HepG2 (cell line): Measurements from ENCODE around the gene EXOSC9. TPM values are rescaled to one million over a fixed set of nuclear protein-coding genes. Genes with fewer than 3 reads are reported as not detected.
"Not testable (repeated sequence)": the region's sequence is repeated elsewhere in the genome, so short reads cannot be mapped to it uniquely, and the experiment has no call there.

Source experiments
- ATAC-seq: fragments of 200-7000 bp; cut with Tn5 transposase; 3 replicates; pipeline ENCODE4 v1.9.1; 2020; ENCODE audit warnings: mild to moderate bottlenecking, moderate library complexity
- BruUV-seq: library from RNA; stranded (reverse); fragments of 400-500 nt; replicated peaks from 2 replicates; lab custom pipeline; 2021; lab: Mats Ljungman, UMichigan
- CTCF ChIA-PET: fragments of 300-600 bp; formaldehyde crosslinking; extraction: SDS; loops from one replicate; lab custom pipeline; 2021; ENCODE audit warnings: low total read pairs, inconsistent platforms, low intra/inter-chr PET ratio; lab: Yijun Ruan, JAX
- POLR2A ChIA-PET: fragments of 350-600 bp; sonication (Branson Sonifier 250); formaldehyde crosslinking; loops from one replicate; lab custom pipeline; 2020; ENCODE audit warnings: antibody characterized with exemption, inconsistent platforms; lab: Yijun Ruan, JAX
- DNase-seq: peaks from one replicate; pipeline ENCODE4 v3.0.0-alpha.2; 2015; ENCODE audit warnings: low spot score
- FAIRE-seq: peaks from 3 replicates; lab custom pipeline; 2011; peaks lifted over from hg19 to GRCh38; lab: Jason Lieb, UNC
- H2AFZ ChIP-seq: one replicate; pipeline ENCODE4 v1.6.1; 2011; ENCODE audit warnings: low read length, inconsistent platforms
- H3K27ac ChIP-seq: fragments of 300-600 bp; 3 replicates; pipeline ENCODE4 v1.8.0; 2011; ENCODE audit warnings: mixed run types, mild to moderate bottlenecking, mixed read lengths, low read length, inconsistent platforms; ENCODE audit not compliant: insufficient read depth; ENCODE audit errors: extremely low read length
- H3K27me3 ChIP-seq, 2 experiments: fragments of 200-600 bp in 1 of 2; 2 replicates in 1 of 2; 3 replicates in 1 of 2; pipeline versions ENCODE4 v1.6.0 to v1.8.0; 2011; ENCODE audit warnings: low read length in 2 of 2, mild to moderate bottlenecking in 2 of 2, moderate library complexity in 2 of 2, inconsistent platforms in 1 of 2; ENCODE audit not compliant: insufficient read depth in 2 of 2, control insufficient read depth in 1 of 2
- H3K36me3 ChIP-seq, 2 experiments: fragments of 200-600 bp in 1 of 2; replicated peaks in 1 of 2; 2 replicates in 1 of 2; 3 replicates in 1 of 2; pipeline versions ENCODE4 v1.5.1 to v1.8.0; 2011; ENCODE audit warnings: low read length in 2 of 2, inconsistent platforms in 1 of 2; ENCODE audit not compliant: insufficient read depth in 2 of 2, control insufficient read depth in 1 of 2
- H3K4me1 ChIP-seq: 2 replicates; pipeline ENCODE4 v1.5.1; 2012; ENCODE audit warnings: low read length, inconsistent platforms; ENCODE audit not compliant: insufficient read depth
- H3K4me2 ChIP-seq: 2 replicates; pipeline ENCODE4 v1.6.0; 2011; ENCODE audit warnings: low read depth, low read length, inconsistent platforms
- H3K4me3 ChIP-seq, 3 experiments: fragments of 200-600 bp in 1 of 3; sonication (generic), shearing (Covaris generic) in 1 of 3; replicated peaks in 1 of 3; 2 replicates each; pipeline ENCODE4 v1.5.1; 2011 to 2016; ENCODE audit warnings: low read length in 3 of 3, inconsistent platforms in 2 of 3, low read depth in 2 of 3, mild to moderate bottlenecking in 2 of 3, control low read depth in 1 of 3, mixed read lengths in 1 of 3; ENCODE audit not compliant: insufficient read depth in 1 of 3
- H3K79me2 ChIP-seq: one replicate; pipeline ENCODE4 v1.6.1; 2011; ENCODE audit warnings: low read length, inconsistent platforms; ENCODE audit not compliant: insufficient read depth
- H3K9ac ChIP-seq: 2 replicates; pipeline ENCODE4 v1.6.0; 2011; ENCODE audit warnings: mild to moderate bottlenecking, low read depth, low read length, inconsistent platforms; ENCODE audit not compliant: insufficient read depth
- H3K9me3 ChIP-seq: 2 replicates; pipeline ENCODE4 v1.5.1; 2012; ENCODE audit warnings: mild to moderate bottlenecking, low read length
- H4K20me1 ChIP-seq: 2 replicates; pipeline ENCODE4 v1.6.0; 2011; ENCODE audit warnings: inconsistent platforms, mild to moderate bottlenecking, low read length, moderate library complexity; ENCODE audit not compliant: insufficient read depth
- DMTF1 ChIP-seq: sonication (generic); formaldehyde crosslinking; IDR thresholded peaks from 2 replicates; pipeline ENCODE4 v1.4.0; 2020; ENCODE audit warnings: mild to moderate bottlenecking, missing genetic modification reagents
- KLF12 ChIP-seq: sonication (generic); formaldehyde crosslinking; IDR thresholded peaks from 2 replicates; pipeline ENCODE4 v1.4.0; 2020; ENCODE audit warnings: missing genetic modification reagents, borderline replicate concordance
- MXD4 ChIP-seq: IDR thresholded peaks from 2 replicates; pipeline ENCODE4 v1.6.1; 2016; ENCODE audit warnings: mild to moderate bottlenecking, missing biosample characterization, missing genetic modification reagents
- RARG ChIP-seq: sonication (generic); formaldehyde crosslinking; IDR thresholded peaks from 2 replicates; pipeline ENCODE4 v1.4.0; 2020; ENCODE audit warnings: low read depth, mild to moderate bottlenecking, missing genetic modification reagents
- SNAI1 ChIP-seq: sonication (generic); formaldehyde crosslinking; IDR thresholded peaks from 2 replicates; pipeline ENCODE4 v1.5.0; 2020; ENCODE audit warnings: mild to moderate bottlenecking, missing genetic modification reagents, borderline replicate concordance
- TBX3 ChIP-seq: fragments of 450-650 bp; IDR thresholded peaks from 2 replicates; pipeline ENCODE4 v1.6.1; 2017; ENCODE audit warnings: antibody characterized with exemption, mild to moderate bottlenecking, inconsistent platforms, borderline replicate concordance
- ZBTB2 ChIP-seq: sonication (generic); formaldehyde crosslinking; IDR thresholded peaks from 2 replicates; pipeline ENCODE4 v1.8.0; 2022; ENCODE audit warnings: low read depth, missing genetic modification reagents
- ZBTB8A ChIP-seq: sonication (generic); formaldehyde crosslinking; IDR thresholded peaks from 2 replicates; pipeline ENCODE4 v1.4.0; 2020; ENCODE audit warnings: mild to moderate bottlenecking, low read depth, missing genetic modification reagents, borderline replicate concordance
- ZNF30 ChIP-seq: sonication (generic); formaldehyde crosslinking; IDR thresholded peaks from 2 replicates; pipeline ENCODE4 v1.5.0; 2020; ENCODE audit warnings: mild to moderate bottlenecking, missing genetic modification reagents
- ZNF331 ChIP-seq: sonication (generic); formaldehyde crosslinking; IDR thresholded peaks from 2 replicates; pipeline ENCODE4 v1.4.0; 2020; ENCODE audit warnings: missing genetic modification reagents
- WGBS: methylation state at CpG from one replicate; pipeline ENCODE4 v1.1.6; 2017; ENCODE audit warnings: low lambda C conversion rate; 5-methylcytosine and 5-hydroxymethylcytosine counted together
- in situ Hi-C: cut with HindIII; loops from 2 replicates; pipeline ENCODE4 v1.10.0; 2017; ENCODE audit warnings: low pct_unique_long_range_greater_than_20kb; ENCODE audit not compliant: extremely low pct_ligation_motif_present
- intact Hi-C: fragments of 100-400 bp; cut with micrococcal nuclease; formaldehyde crosslinking; loops from one replicate; pipeline ENCODE4 v1.10.0; 2022; ENCODE audit not compliant: unreplicated experiment
- polyA plus RNA-seq, 8 experiments: library from polyadenylated mRNA; depleted of rRNA in 3 of 8; stranded (reverse) in 7 of 8; unstranded in 1 of 8; fragments of >200 nt; fragmentation: Illumina TruSeq in 4 of 8; extraction: Trizol in 4 of 8; gene quantifications; 2 replicates each; pipeline versions ENCODE4 v1.2.1 to v1.2.3, GENCODE V29; 2011 to 2016; ENCODE audit warnings: low read depth in 4 of 8, missing spikeins in 1 of 8, mixed read lengths in 1 of 8; ENCODE audit not compliant: insufficient read depth in 1 of 8
- total RNA-seq, 5 experiments: library from RNA; depleted of rRNA; stranded (reverse); fragments of >200 nt; fragmentation: Illumina TruSeq; extraction: Trizol; gene quantifications; 2 replicates each; pipeline ENCODE4 v1.2.3, GENCODE V29; 2016; ENCODE audit warnings: low read depth in 1 of 5

Gene EXOSC9
- total and polyA plus RNA-seq, 2 of the 13 experiments (the other 11 are each of a cell fraction or from before 2014, with no cell fraction given) = 26.0 to 48.0 TPM

- TF ChIP-seq MXD4 (peak; percentile 84), ZBTB2 (CRISPR knock-in tag) (peak; percentile 72), RARG (CRISPR knock-in tag) (no peak), ZNF331 (CRISPR knock-in tag) (peak; percentile 60), SNAI1 (CRISPR knock-in tag) (no peak), TBX3 (peak; percentile 43; the same call in 1 of the 2 replicates), ZBTB8A (CRISPR knock-in tag) (no peak), DMTF1 (CRISPR knock-in tag) (no peak), KLF12 (CRISPR knock-in tag) (peak; percentile 64; the same call in 1 of the 2 replicates), ZNF30 (CRISPR knock-in tag) (no peak)
These were observed at the start of gene EXOSC9 (continued) for GRCh38 chr4:121800961-121801714.

GRCh38 chr4:121752142-121752541 lies 49.0 kb upstream of the EXOSC9 start:
- BruUV-seq, ATAC-seq: not testable (repeated sequence)
- WGBS = 4% methylated on average over 1 of the region's 1 CpG

More at GRCh38 chr4:121752142-121752541, 49.0 kb upstream of the EXOSC9 start:
- CTCF ChIA-PET, H2AFZ ChIP-seq, intact Hi-C loops, DNase-seq, FAIRE-seq, H3K4me2 ChIP-seq, POLR2A ChIA-PET, H3K36me3 ChIP-seq, H3K27me3 ChIP-seq, H3K4me1 ChIP-seq, H4K20me1 ChIP-seq, H3K27ac ChIP-seq, H3K4me3 ChIP-seq, in situ Hi-C loops, H3K9ac ChIP-seq, H3K79me2 ChIP-seq, H3K9me3 ChIP-seq: not testable (repeated sequence)
